ENCODE measurements around the gene PDIA6. TPM values are rescaled to one million over a fixed set of nuclear protein-coding genes. Genes with fewer than 3 reads are reported as not detected.

The PDIA6 gene
- total and polyA plus RNA-seq, 9 of the 15 experiments (the other 6 are each of a cell fraction or from before 2014, with no cell fraction given): 166 to 268 (median 229) TPM

DNA sequence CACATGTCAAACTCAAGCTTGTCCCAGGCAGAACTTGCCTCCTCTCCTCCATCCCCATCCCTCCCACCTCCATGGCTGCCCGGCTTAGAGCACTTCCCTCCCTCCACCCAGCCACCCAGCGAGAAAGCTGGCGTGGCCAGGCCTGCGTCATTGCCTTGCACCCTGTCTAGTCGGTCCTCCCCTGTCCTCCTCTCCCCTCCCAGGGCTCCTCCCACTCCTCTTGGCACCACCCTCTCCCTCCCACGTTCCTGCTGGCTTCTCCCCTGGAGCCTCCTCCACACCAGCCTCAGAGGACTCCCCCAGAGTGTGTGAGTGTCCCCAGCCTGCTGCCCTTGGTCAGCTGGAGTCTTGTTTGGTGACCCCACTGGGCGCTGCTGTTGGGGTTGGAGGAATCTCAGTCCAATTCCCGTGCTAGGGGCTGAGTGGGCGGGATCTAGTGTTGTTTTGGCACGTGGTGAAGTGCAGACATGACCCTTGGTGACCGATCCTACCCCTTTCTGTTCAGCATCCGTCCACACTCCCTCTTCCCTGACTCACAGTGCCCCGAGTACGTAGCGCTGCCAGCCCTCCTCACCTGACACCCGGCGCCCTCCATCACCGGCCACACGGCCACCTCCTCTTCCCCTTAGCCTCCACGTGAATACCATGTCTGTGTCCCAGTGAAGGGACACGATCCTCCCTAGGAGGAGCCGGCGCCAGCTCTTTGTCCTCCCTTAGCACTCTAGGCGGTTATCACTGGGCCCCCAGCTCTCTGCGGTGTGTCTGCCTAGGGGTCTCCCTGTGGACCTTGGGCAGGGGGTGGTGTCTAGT, 49.7 kb downstream of the PDIA6 start (continued):
- TF ChIP-seq, protein P1, sequence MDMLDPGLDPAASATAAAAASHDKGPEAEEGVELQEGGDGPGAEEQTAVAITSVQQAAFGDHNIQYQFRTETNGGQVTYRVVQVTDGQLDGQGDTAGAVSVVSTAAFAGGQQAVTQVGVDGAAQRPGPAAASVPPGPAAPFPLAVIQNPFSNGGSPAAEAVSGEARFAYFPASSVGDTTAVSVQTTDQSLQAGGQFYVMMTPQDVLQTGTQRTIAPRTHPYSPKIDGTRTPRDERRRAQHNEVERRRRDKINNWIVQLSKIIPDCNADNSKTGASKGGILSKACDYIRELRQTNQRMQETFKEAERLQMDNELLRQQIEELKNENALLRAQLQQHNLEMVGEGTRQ (CRISPR knock-in tag; IDR thresholded peaks at IDR 0.05): peak; percentile 10; the same call in 1 of the 2 replicates
- TF ChIP-seq CC2D1A (IDR thresholded peaks at IDR 0.05): no peak
- TF ChIP-seq ZNF263 (CRISPR knock-in tag; IDR thresholded peaks at IDR 0.05; ENCODE audit: borderline replicate concordance): peak; percentile 98
- peak; percentile 65 for TF ChIP-seq CREM (IDR thresholded peaks at IDR 0.05; ENCODE audit: low read depth)
- TF ChIP-seq CTCF (IDR thresholded peaks at IDR 0.05 in 2 of 3, conservative IDR thresholded peaks at IDR 0.05 in 1 of 3; ENCODE audit: insufficient read depth in 2 of 3, low read depth in 1 of 3, low read length in 3 of 3): no peak
- TF ChIP-seq HNRNPH1 (optimal IDR thresholded peaks at IDR 0.05; ENCODE audit: low read depth, low read length): no peak
- peak; percentile 31; the same call in 1 of the 2 replicates for TF ChIP-seq KLF16 (IDR thresholded peaks at IDR 0.05)
- TF ChIP-seq HDAC1 (IDR thresholded peaks at IDR 0.05): 0 out of 4 replicates have a peak, but pooled peaks of 1 of the 2 experiments have one; percentile 40
- TF ChIP-seq EGR1 (conservative IDR thresholded peaks at IDR 0.05): peak; percentile 88
- TF ChIP-seq, protein P2, sequence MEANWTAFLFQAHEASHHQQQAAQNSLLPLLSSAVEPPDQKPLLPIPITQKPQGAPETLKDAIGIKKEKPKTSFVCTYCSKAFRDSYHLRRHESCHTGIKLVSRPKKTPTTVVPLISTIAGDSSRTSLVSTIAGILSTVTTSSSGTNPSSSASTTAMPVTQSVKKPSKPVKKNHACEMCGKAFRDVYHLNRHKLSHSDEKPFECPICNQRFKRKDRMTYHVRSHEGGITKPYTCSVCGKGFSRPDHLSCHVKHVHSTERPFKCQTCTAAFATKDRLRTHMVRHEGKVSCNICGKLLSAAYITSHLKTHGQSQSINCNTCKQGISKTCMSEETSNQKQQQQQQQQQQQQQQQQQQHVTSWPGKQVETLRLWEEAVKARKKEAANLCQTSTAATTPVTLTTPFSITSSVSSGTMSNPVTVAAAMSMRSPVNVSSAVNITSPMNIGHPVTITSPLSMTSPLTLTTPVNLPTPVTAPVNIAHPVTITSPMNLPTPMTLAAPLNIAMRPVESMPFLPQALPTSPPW (CRISPR knock-in tag; IDR thresholded peaks at IDR 0.05): peak; percentile 32; the same call in 1 of the 2 replicates
- TF ChIP-seq TCF7 (IDR thresholded peaks at IDR 0.05; ENCODE audit: borderline replicate concordance): no peak
- no peak for TF ChIP-seq MTA3 (IDR thresholded peaks at IDR 0.05; ENCODE audit: borderline replicate concordance)
- TF ChIP-seq BHLHE40 (IDR thresholded peaks at IDR 0.05; ENCODE audit: low read length): peak; percentile 67; the same call in 1 of the 2 replicates
- peak in 1 of 2 experiments; percentile 74; a peak in 3 of 4 replicates for TF ChIP-seq MNT (conservative IDR thresholded peaks at IDR 0.05)
- 0 out of 4 replicates have a peak, but pooled peaks of 1 of the 2 experiments have one; percentile 12 for TF ChIP-seq MAZ (CRISPR knock-in tag; conservative IDR thresholded peaks at IDR 0.05 in 1 of 2, IDR thresholded peaks at IDR 0.05 in 1 of 2)
- 0 out of 2 replicates have a peak, but pooled peaks have one; percentile 20 for TF ChIP-seq ATF7 (IDR thresholded peaks at IDR 0.05)
- 0 out of 2 replicates have a peak, but pooled peaks have one; percentile 12 for TF ChIP-seq CREB1 (IDR thresholded peaks at IDR 0.05)
- no peak for TF ChIP-seq CREB1 (CRISPR knock-in tag; IDR thresholded peaks at IDR 0.05)
- no peak for TF ChIP-seq KLF1 (tag; IDR thresholded peaks at IDR 0.05)
- peak; percentile 32; the same call in 1 of the 2 replicates for TF ChIP-seq L3MBTL2 (IDR thresholded peaks at IDR 0.05)
- TF ChIP-seq PML (IDR thresholded peaks at IDR 0.05; ENCODE audit: low read length): no peak
- TF ChIP-seq TCF15 (CRISPR knock-in tag; IDR thresholded peaks at IDR 0.05): no peak
- no peak for TF ChIP-seq ZNF347 (CRISPR knock-in tag; IDR thresholded peaks at IDR 0.05; ENCODE audit: low read depth)

Measured in K562 (cell line).